HG02759 (cell line): Measurements from ENCODE around the gene SLC66A3.
"Not testable (repeated sequence)": the region's sequence is repeated elsewhere in the genome, so short reads cannot be mapped to it uniquely, and the experiment has no call there.

Source experiments
- ATAC-seq: cut with Tn5 transposase; IDR thresholded peaks from one replicate; pipeline ENCODE4 v1.9.1; 2021; ENCODE audit warnings: mild to moderate bottlenecking, moderate library complexity; ENCODE audit not compliant: unreplicated experiment

SLC66A3 gene

GRCh38 chr2:11160731-11161455 lies 5.6 kb downstream of the SLC66A3 start:
- peak; percentile 73 for ATAC-seq

GRCh38 chr2:11161747-11162146 lies 6.5 kb downstream of the SLC66A3 start:
- ATAC-seq, result no peak

GRCh38 chr2:11163439-11164317 lies 8.4 kb downstream of the SLC66A3 start:
- no peak for ATAC-seq

GRCh38 chr2:11165046-11165445 lies 9.8 kb downstream of the SLC66A3 start:
- ATAC-seq, result not testable (repeated sequence)

GRCh38 chr2:11166476-11166875 lies 11.2 kb downstream of the SLC66A3 start:
- ATAC-seq, result no peak

GRCh38 chr2:11168488-11168887 lies 13.2 kb downstream of the SLC66A3 start:
- ATAC-seq, result no peak

GRCh38 chr2:11169333-11169732 lies 14.1 kb downstream of the SLC66A3 start:
- no peak for ATAC-seq

- ATAC-seq, result no peak
Observed at GRCh38 chr2:11174222-11174621, 19.0 kb downstream of the SLC66A3 start.

GRCh38 chr2:11175293-11175795 lies 20.1 kb downstream of the SLC66A3 start:
- no peak for ATAC-seq

- no peak for ATAC-seq
Observed at GRCh38 chr2:11177871-11178690, 22.8 kb downstream of the SLC66A3 start.

- no peak for ATAC-seq
Observed at GRCh38 chr2:11179196-11179595, 23.9 kb downstream of the SLC66A3 start.

- ATAC-seq, result no peak
Observed at GRCh38 chr2:11179899-11180298, 24.6 kb downstream of the SLC66A3 start.

GRCh38 chr2:11180653-11181052 lies 25.4 kb downstream of the SLC66A3 start:
- ATAC-seq, result no peak

- no peak for ATAC-seq
Observed at GRCh38 chr2:11182951-11183350, 27.7 kb downstream of the SLC66A3 start.

GRCh38 chr2:11186145-11186544 lies 30.9 kb downstream of the SLC66A3 start:
- ATAC-seq, result no peak

GRCh38 chr2:11187083-11187619 lies 31.9 kb downstream of the SLC66A3 start:
- ATAC-seq, result no peak

- ATAC-seq, result no peak
Observed at GRCh38 chr2:11187731-11188130, 32.5 kb downstream of the SLC66A3 start.

- ATAC-seq, result no peak
Observed at GRCh38 chr2:11196246-11196645, 41.0 kb downstream of the SLC66A3 start.

GRCh38 chr2:11200651-11201050 lies 45.4 kb downstream of the SLC66A3 start:
- ATAC-seq, result no peak

GRCh38 chr2:11201969-11202368 lies 46.7 kb downstream of the SLC66A3 start:
- no peak for ATAC-seq

GRCh38 chr2:11203480-11203879 lies 48.2 kb downstream of the SLC66A3 start:
- ATAC-seq, result peak; percentile 71
